T1000 (cell line): Measurements from ENCODE around the gene DOCK3.

Experiments used
- DNase-seq: peaks from one replicate; lab custom pipeline; 2025; ENCODE audit warnings: mixed read lengths; lab: John Stamatoyannopoulos, UW

The DOCK3 gene

GRCh38 chr3:51408021-51408420 lies 733.3 kb downstream of the DOCK3 start:
- no peak for DNase-seq

- no peak for DNase-seq
These were observed 734.1 kb downstream of the DOCK3 start for GRCh38 chr3:51408813-51409212.

GRCh38 chr3:51422211-51422610 lies 747.5 kb downstream of the DOCK3 start:
- no peak for DNase-seq

- DNase-seq: no peak
These were observed 752.2 kb downstream of the DOCK3 start for GRCh38 chr3:51426921-51427320.

GRCh38 chr3:51429138-51429537 lies 754.4 kb downstream of the DOCK3 start:
- DNase-seq: no peak
